Measurements from ENCODE around the gene SLC22A7.
"Not testable (repeated sequence)": the region's sequence is repeated elsewhere in the genome, so short reads cannot be mapped to it uniquely, and the experiment has no call there.

The SLC22A7 gene

DNA sequence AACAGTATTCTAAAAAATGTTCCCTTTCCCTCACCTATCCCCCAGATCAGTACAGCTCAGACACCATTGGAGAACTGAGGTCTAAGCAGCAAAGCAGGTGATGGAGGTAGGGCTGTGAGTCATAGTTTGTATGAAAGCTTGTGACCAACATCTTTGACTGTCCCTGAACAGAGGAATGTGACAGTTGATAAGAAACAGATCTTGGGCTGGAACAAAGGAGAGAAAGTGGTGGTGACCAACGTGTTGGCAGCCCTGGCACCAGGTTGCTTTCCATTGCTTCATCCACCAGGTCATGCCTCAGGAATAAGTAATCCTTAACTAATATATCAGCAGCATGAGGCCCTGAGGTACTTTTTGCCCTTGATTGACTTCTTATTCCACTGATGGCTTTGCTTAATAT is 30.5 kb downstream of the SLC22A7 start:
- in situ Hi-C loops (cut with HindIII; ENCODE audit: low sequenced_read_pairs): loop anchor here (5.0 kb wide), 1 partner anchor 54 kb away; no protein-coding TSS in a partner anchor

DNA sequence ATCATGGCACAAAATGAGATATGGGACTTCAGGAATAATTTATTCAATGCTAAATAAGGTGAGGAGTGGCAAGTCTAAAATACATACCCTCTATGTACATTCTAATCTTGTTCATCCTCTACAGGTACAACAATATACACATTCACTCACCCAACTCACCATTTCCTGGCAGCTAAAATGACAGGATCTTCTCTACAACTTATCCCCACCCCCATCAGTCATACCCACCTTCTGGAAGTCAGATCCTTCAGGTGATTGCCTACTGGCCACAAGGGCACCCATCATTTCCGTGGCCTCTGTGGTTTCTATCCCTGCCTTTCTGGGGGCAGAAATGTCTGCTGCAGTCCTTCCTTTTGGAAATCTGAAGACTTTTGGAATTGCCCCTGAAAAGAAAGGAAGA is 33.4 kb downstream of the SLC22A7 start:
- in situ Hi-C loops (cut with HindIII; ENCODE audit: low sequenced_read_pairs): no loop called here

DNA sequence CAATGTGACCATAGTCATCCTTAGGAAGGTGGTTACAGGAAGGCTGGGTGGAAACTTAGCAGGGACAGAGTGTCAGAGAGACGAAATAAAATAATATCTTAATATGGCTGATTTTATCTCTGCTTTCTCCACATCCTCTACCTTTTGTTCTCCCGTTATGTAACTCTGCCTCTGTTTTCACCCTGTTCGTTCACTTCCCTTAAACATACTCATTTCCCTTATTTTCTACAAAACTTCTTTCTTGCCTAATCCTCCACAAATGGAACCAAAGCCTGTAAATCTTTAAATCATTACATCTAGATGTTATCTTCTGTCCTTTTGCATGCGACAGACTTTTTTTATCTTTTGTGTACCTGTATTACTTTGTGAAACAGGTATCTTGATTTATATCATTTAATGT is 33.8 kb downstream of the SLC22A7 start:
- in situ Hi-C loops (cut with HindIII; ENCODE audit: low sequenced_read_pairs): no loop called here

GRCh38 chr6:43334466-43335095 is 36.5 kb downstream of the SLC22A7 start:
- in situ Hi-C loops (cut with HindIII; ENCODE audit: low sequenced_read_pairs): no loop called here

GRCh38 chr6:43335469-43335868 is 37.4 kb downstream of the SLC22A7 start:
- in situ Hi-C loops (cut with HindIII; ENCODE audit: low sequenced_read_pairs): no loop called here

DNA sequence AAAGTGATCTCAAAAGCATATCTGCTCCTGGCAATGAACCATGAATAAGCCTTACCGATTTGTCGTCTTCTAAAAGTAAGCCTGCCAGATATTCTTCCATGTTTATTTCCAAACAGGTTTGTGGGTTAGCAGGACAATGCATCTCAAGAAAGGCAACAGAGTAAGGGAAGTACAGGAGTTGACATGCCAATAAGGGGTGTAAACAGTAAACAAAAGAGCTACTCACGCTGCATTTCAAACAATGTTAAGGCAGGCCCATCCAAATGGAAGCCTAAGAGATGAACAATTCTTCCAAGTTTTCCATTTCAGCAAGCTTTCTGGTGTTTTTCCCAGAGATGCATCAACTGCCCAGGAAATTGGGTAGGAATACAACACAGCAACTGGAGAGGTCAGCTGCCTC is 38.3 kb downstream of the SLC22A7 start:
- in situ Hi-C loops (cut with HindIII; ENCODE audit: low sequenced_read_pairs): no loop called here

DNA sequence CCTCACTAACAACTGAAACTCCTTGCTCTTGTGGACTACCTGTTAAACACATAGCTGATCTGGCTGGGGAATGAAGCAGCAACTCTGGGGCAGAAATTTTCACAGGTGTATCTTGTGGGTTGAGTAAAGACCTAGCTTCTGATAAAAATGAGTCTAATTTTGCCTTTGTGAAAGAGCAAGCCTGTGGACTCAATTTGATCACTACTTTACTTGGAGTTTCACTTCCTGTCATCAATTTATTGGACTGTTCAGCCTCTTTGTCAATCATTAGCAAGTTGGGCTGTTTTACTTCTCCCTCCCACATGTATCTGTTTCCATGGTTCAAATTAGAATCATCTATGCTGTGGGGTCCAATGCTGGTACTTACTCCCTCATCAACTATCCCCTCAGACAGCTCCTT is 40.2 kb downstream of the SLC22A7 start:
- in situ Hi-C loops (cut with HindIII; ENCODE audit: low sequenced_read_pairs): no loop called here

GRCh38 chr6:43339168-43339567 is 41.1 kb downstream of the SLC22A7 start:
- in situ Hi-C loops (cut with HindIII; ENCODE audit: low sequenced_read_pairs): no loop called here

DNA sequence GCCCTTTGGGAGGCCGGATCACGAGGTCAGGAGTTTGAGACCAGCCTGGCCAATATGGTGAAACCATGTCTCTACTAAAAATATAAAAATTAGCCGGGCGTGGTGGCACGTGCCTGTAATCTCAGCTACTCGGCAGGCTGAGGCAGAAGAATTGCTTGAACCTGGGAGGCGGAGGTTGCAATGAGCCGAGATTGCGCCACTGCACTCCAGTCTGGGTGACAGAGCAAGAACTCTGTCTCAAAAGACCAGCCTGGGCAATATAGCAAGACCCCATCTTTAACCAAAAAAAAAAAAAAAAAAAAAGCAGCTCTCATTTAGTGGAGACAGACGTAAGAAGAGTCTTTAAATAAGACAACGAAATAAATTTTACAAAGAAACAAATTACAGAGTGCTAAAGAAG is 48.2 kb downstream of the SLC22A7 start:
- in situ Hi-C loops (cut with HindIII; ENCODE audit: low sequenced_read_pairs): not testable (repeated sequence)

GRCh38 chr6:43347021-43347420 is 49.0 kb downstream of the SLC22A7 start:
- in situ Hi-C loops (cut with HindIII; ENCODE audit: low sequenced_read_pairs): no loop called here

- in situ Hi-C loops (cut with HindIII; ENCODE audit: low sequenced_read_pairs): no loop called here
Observed at GRCh38 chr6:43347444-43347843, 49.4 kb downstream of the SLC22A7 start.

- in situ Hi-C loops (cut with HindIII; ENCODE audit: low sequenced_read_pairs): not testable (repeated sequence)
Observed at GRCh38 chr6:43351951-43352350, 53.9 kb downstream of the SLC22A7 start.
